Neural progenitor cell (in vitro differentiated cells): ENCODE data around the gene NHERF1. TPM values are rescaled to one million over a fixed set of nuclear protein-coding genes. Genes with fewer than 3 reads are reported as not detected.
A peak's percentile ranks its signal among the peaks of the same experiment; 100 is the strongest.

Experiments used
- DNase-seq: peaks from one replicate; pipeline ENCODE4 v3.0.0-alpha.2; 2016; ENCODE audit warnings: low spot score
- H2AFZ ChIP-seq: fragments of 200-600 bp; sonication (generic); replicated peaks from 2 replicates; pipeline ENCODE4 v1.6.1; 2016; ENCODE audit warnings: antibody characterized with exemption
- H3F3A ChIP-seq: fragments of 200-600 bp; sonication (generic); 2 replicates; pipeline ENCODE4 v1.6.1; 2016; ENCODE audit warnings: antibody characterized with exemption, low read depth
- H3K27ac ChIP-seq: fragments of 200-600 bp; sonication (generic); 2 replicates; pipeline ENCODE4 v1.5.1; 2016; ENCODE audit warnings: mild to moderate bottlenecking
- H3K27me3 ChIP-seq: fragments of 200-600 bp; sonication (generic); 2 replicates; pipeline ENCODE4 v1.6.1; 2016; ENCODE audit warnings: mild to moderate bottlenecking, moderate library complexity
- H3K36me3 ChIP-seq: fragments of 200-600 bp; sonication (generic); 2 replicates; pipeline ENCODE4 v1.5.1; 2016
- H3K4me1 ChIP-seq: fragments of 200-600 bp; sonication (generic); 2 replicates; pipeline ENCODE4 v1.6.1; 2016; ENCODE audit warnings: mixed run types
- H3K4me2 ChIP-seq: fragments of 200-600 bp; sonication (generic); 2 replicates; pipeline ENCODE4 v1.6.1; 2016
- H3K4me3 ChIP-seq: fragments of 200-600 bp; sonication (generic); 2 replicates; pipeline ENCODE4 v1.5.1; 2016
- H3K79me2 ChIP-seq: fragments of 200-600 bp; sonication (generic); 2 replicates; pipeline ENCODE4 v1.6.1; 2016; ENCODE audit warnings: low read depth
- H3K9ac ChIP-seq: fragments of 200-600 bp; sonication (generic); 2 replicates; pipeline ENCODE4 v1.6.1; 2016
- H3K9me3 ChIP-seq: fragments of 200-600 bp; sonication (generic); 2 replicates; pipeline ENCODE4 v1.5.1; 2016; ENCODE audit warnings: low read depth
- H4K20me1 ChIP-seq: fragments of 200-600 bp; sonication (generic); 2 replicates; pipeline ENCODE4 v1.6.1; 2016; ENCODE audit warnings: low read depth
- H3K27ac Mint-ChIP-seq: 3 replicates; pipeline ENCODE4 v1.8.0; 2021; ENCODE audit warnings: mixed read lengths
- H3K27me3 Mint-ChIP-seq: 2 replicates; pipeline ENCODE4 v1.8.0; 2022; ENCODE audit warnings: low read depth, mild to moderate bottlenecking, inconsistent platforms, moderate library complexity, mixed read lengths; ENCODE audit not compliant: insufficient read depth
- H3K36me3 Mint-ChIP-seq: 3 replicates; pipeline ENCODE4 v1.8.0; 2021; ENCODE audit warnings: mixed read lengths
- H3K4me1 Mint-ChIP-seq: 3 replicates; pipeline ENCODE4 v1.8.0; 2021; ENCODE audit warnings: mixed read lengths
- H3K4me3 Mint-ChIP-seq: 3 replicates; pipeline ENCODE4 v1.8.0; 2021; ENCODE audit warnings: mild to moderate bottlenecking, moderate library complexity, mixed read lengths
- H3K9me3 Mint-ChIP-seq: 3 replicates; pipeline ENCODE4 v1.8.0; 2020; ENCODE audit warnings: mixed read lengths
- EZH2 ChIP-seq: fragments of 200-600 bp; sonication (generic); IDR thresholded peaks from 2 replicates; pipeline ENCODE4 v1.6.1; 2017; ENCODE audit warnings: antibody characterized with exemption, mild to moderate bottlenecking, moderate library complexity
- EZH2phosphoT487 ChIP-seq: fragments of 200-600 bp; sonication (generic); IDR thresholded peaks from 2 replicates; pipeline ENCODE4 v1.6.1; 2017; ENCODE audit warnings: antibody characterized with exemption
- total RNA-seq: library from RNA; depleted of rRNA; stranded (reverse); fragments of >200 nt; gene quantifications from 2 replicates; pipeline ENCODE4 v1.2.3, GENCODE V29; 2015; ENCODE audit warnings: low replicate concordance
- TF ChIP-seq, protein P1 (sequence below): fragments of 200-600 bp; sonication (generic); IDR thresholded peaks from 2 replicates; pipeline ENCODE4 v1.5.1; 2017; ENCODE audit warnings: antibody characterized with exemption, mild to moderate bottlenecking

NHERF1 gene
- total RNA-seq, 1 donor from 2014 or later, result 27.1 TPM

DNA sequence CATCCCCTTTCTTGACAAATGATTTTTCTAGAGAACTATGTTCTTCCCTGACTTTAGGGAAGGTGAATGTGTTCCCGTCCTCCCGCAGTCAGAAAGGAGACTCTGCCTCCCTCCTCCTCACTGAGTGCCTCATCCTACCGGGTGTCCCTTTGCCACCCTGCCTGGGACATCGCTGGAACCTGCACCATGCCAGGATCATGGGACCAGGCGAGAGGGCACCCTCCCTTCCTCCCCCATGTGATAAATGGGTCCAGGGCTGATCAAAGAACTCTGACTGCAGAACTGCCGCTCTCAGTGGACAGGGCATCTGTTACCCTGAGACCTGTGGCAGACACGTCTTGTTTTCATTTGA lies 20.3 kb downstream of the NHERF1 start:
- Mint-ChIP-seq H3K4me1 (peaks cover 20% of the 10 kb centered on the region), H3K9me3 (no peaks in the 10 kb centered on the region), H3K4me3 (no peak overlapping the region), H3K27ac (peak overlapping the region; percentile 3), H3K27me3 (peaks cover 6% of the 10 kb centered on the region), H3K36me3 (peaks cover 14% of the 10 kb centered on the region)
- H4K20me1 ChIP-seq, result peaks cover 12% of the 10 kb centered on the region
- peak overlapping the region; percentile 13 for H3K27ac ChIP-seq
- no peak overlapping the region for H2AFZ ChIP-seq
- no peak overlapping the region for H3K9ac ChIP-seq
- H3K36me3 ChIP-seq, result no peaks in the 10 kb centered on the region
- no peaks in the 10 kb centered on the region for H3K27me3 ChIP-seq
- no peaks in the 10 kb centered on the region for H3K9me3 ChIP-seq
- DNase-seq, result no peak
- peaks cover 13% of the 10 kb centered on the region for H3K4me1 ChIP-seq
- H3F3A ChIP-seq, result peaks cover 25% of the 10 kb centered on the region
- H3K4me2 ChIP-seq, result no peak overlapping the region
- no peak overlapping the region for H3K4me3 ChIP-seq
- peaks cover 25% of the 10 kb centered on the region for H3K79me2 ChIP-seq
- TF ChIP-seq, protein P1, sequence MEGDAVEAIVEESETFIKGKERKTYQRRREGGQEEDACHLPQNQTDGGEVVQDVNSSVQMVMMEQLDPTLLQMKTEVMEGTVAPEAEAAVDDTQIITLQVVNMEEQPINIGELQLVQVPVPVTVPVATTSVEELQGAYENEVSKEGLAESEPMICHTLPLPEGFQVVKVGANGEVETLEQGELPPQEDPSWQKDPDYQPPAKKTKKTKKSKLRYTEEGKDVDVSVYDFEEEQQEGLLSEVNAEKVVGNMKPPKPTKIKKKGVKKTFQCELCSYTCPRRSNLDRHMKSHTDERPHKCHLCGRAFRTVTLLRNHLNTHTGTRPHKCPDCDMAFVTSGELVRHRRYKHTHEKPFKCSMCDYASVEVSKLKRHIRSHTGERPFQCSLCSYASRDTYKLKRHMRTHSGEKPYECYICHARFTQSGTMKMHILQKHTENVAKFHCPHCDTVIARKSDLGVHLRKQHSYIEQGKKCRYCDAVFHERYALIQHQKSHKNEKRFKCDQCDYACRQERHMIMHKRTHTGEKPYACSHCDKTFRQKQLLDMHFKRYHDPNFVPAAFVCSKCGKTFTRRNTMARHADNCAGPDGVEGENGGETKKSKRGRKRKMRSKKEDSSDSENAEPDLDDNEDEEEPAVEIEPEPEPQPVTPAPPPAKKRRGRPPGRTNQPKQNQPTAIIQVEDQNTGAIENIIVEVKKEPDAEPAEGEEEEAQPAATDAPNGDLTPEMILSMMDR, result no peak
- TF ChIP-seq EZH2phosphoT487 (no peak), EZH2 (no peak)

DNA sequence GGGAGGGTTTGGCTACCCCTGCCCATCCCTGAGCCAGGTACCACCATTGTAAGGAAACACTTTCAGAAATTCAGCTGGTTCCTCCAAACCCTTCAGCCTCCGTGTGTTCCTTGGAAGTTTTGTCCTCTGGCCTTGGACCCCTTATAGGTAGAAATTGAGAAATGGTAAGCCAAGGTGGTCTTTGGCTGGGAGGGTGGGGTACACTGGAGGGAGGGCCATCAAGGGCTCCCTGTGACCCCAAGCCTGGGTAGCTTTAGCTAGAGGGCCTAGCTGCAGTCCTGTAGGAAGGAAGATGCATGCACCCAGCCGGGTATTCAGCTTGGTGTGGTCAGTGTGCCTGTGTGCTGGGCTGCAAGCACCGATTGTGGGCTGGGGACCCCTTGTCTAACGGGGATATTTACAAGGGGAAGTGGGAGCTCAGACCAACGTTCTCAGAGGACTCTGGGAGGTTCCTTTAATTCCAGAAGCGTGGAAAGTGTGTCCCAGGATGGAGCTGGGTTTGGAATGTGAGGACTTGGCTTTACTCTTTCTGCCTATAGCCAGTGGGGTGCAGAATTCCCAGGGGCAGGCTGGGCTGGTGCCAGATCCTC lies 20.9 kb downstream of the NHERF1 start:
- peak overlapping the region; percentile 76 for H3K27ac Mint-ChIP-seq

DNA sequence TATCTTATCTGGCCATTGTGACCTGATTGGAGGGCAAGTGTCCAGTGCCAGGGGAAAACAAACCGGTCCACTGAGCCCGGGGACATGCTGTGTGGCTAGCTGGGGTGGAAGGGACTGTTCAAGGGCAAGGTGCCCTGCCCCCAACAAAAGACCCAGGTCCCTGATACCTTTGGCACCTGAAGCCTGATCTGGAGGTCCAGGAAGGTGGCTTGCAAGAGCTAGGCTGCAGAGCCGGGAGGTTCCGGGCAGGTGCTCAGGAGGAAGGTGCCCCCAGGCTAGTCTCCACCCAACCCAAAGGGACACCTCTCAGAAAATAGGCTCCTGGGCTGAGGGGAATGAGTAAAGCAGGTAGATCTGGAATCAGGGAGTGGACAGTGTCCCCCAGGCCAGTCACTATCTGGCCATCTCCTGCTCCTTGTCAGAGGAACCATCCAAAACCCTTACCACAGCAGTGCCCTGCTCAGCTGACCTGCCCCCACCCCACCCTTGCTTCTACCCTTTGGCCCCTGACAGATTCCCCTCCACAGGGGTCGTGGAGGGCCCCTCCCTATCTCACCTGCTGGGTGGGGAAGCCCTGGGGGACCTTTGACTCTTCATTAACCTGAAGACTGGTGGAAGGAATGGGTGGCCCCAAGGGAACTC lies 21.5 kb downstream of the NHERF1 start:
- Histone ChIP-seq H3K79me2 (peaks cover 19% of the 10 kb centered on the region), H3K9me3 (no peaks in the 10 kb centered on the region), H3K36me3 (no peaks in the 10 kb centered on the region), H3K9ac (no peak overlapping the region), H3K4me2 (no peak overlapping the region), H3K27ac (no peak overlapping the region), H4K20me1 (peaks cover 12% of the 10 kb centered on the region), H2AFZ (no peak overlapping the region), H3F3A (peaks cover 18% of the 10 kb centered on the region), H3K4me3 (no peak overlapping the region), H3K4me1 (peaks cover under 1% of the 10 kb centered on the region), H3K27me3 (no peaks in the 10 kb centered on the region)
- peaks cover 11% of the 10 kb centered on the region for H3K4me1 Mint-ChIP-seq
- no peak for DNase-seq
- H3K9me3 Mint-ChIP-seq, result no peaks in the 10 kb centered on the region
- H3K36me3 Mint-ChIP-seq, result peaks cover 14% of the 10 kb centered on the region
- H3K27me3 Mint-ChIP-seq, result peaks cover 9% of the 10 kb centered on the region
- TF ChIP-seq EZH2 (no peak), EZH2phosphoT487 (no peak)
- TF ChIP-seq, protein P1, result no peak
- peak overlapping the region; percentile 9 for H3K4me3 Mint-ChIP-seq
- no peak overlapping the region for H3K27ac Mint-ChIP-seq

More for the DNA sequence above, 20.9 kb downstream of the NHERF1 start:
- H3K27ac ChIP-seq, result no peak overlapping the region
- H3K4me3 ChIP-seq, result no peak overlapping the region
- H3K4me3 Mint-ChIP-seq, result no peak overlapping the region
- peaks cover 14% of the 10 kb centered on the region for H3K36me3 Mint-ChIP-seq
- peaks cover 19% of the 10 kb centered on the region for H3F3A ChIP-seq
- H3K4me2 ChIP-seq, result no peak overlapping the region
- DNase-seq, result no peak
- no peak overlapping the region for H2AFZ ChIP-seq
- H3K27me3 Mint-ChIP-seq, result peaks cover 9% of the 10 kb centered on the region
- peaks cover 12% of the 10 kb centered on the region for H4K20me1 ChIP-seq
- no peaks in the 10 kb centered on the region for H3K36me3 ChIP-seq
- TF ChIP-seq, protein P1, result no peak
- TF ChIP-seq EZH2phosphoT487, result no peak
- TF ChIP-seq EZH2, result no peak
- H3K9ac ChIP-seq, result no peak overlapping the region
- H3K9me3 Mint-ChIP-seq, result no peaks in the 10 kb centered on the region
- H3K9me3 ChIP-seq, result no peaks in the 10 kb centered on the region
- peaks cover 18% of the 10 kb centered on the region for H3K4me1 Mint-ChIP-seq
- H3K4me1 ChIP-seq, result peaks cover 7% of the 10 kb centered on the region
- H3K79me2 ChIP-seq, result peaks cover 20% of the 10 kb centered on the region
- no peaks in the 10 kb centered on the region for H3K27me3 ChIP-seq
